GM12892 (cell line): ENCODE measurements around the gene UBE2C.
A peak's percentile ranks its signal among the peaks of the same experiment; 100 is the strongest.

Experiments
- DNase-seq: peaks from one replicate; pipeline ENCODE4 v3.0.0; 2011; ENCODE audit not compliant: insufficient read length
- FAIRE-seq: peaks from 2 replicates; lab custom pipeline; 2011; peaks lifted over from hg19 to GRCh38; lab: Jason Lieb, UNC
- POLR2A ChIP-seq: IDR thresholded peaks from 2 replicates; pipeline ENCODE4 v1.6.1; 2011; ENCODE audit warnings: low read depth, low read length, control low read depth
- POLR2AphosphoS5 ChIP-seq: IDR thresholded peaks from 2 replicates; pipeline ENCODE4 v1.6.1; 2011; ENCODE audit warnings: low read depth, low read length, control low read depth
- TAF1 ChIP-seq: IDR thresholded peaks from 2 replicates; pipeline ENCODE4 v1.6.1; 2011; ENCODE audit warnings: low read depth, mild to moderate bottlenecking, control low read depth, low read length, borderline replicate concordance

Gene UBE2C

DNA sequence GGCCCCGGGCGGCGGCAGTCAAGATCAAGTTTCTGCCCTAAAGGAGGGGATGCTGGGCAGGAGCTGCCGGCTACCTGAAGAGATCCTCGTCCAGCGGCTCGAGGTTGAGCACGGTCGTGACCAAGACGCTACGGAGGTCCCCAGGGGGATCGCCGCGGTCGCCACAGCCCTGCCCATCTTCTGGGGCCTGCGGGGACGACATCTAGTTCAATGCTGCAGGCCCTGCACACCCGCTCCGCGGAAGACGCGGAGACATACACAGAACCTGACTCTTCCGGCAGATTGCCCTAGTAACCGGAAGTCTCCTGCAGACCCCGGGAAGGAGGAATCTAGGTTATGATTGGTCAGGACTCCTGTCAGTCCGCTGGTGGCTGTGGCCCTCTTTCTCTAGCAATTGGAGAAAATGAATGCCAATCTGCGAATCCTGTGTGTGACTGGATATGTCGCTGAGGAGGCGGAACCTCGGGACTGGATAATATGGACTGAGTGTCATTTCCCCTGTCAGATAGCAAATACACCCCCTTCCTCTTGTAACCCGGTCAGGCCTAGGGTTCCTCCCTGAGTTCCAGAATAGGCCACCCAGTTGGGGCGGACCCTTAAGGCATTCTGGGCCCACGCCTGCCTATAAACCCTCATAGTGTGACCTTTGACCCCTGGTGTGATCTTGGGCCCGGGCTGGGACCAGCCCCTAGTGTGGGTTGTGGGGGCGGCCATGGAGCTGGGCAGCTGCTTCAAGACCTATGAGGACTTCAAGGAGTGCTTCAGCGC is 44.9 kb downstream of the UBE2C start, which contains the start of the genes ACOT8 and ZSWIM3:
Gene ACOT8 (minus strand): TSS at position 279 of the 768 bp plus-strand sequence. CDS start 77 bp downstream, at position 202.
Gene ZSWIM3 (plus strand): TSS at position 501 of the 768 bp plus-strand sequence. CDS start 212 bp downstream, at position 713.
- peak; percentile 97 for TF ChIP-seq TAF1
- TF ChIP-seq POLR2A, result peak; percentile 89
- TF ChIP-seq POLR2AphosphoS5, result peak; percentile 88
- DNase-seq (peak; percentile 99), FAIRE-seq (peak; percentile 93)

GRCh38 chr20:45857882-45858216 is 45.4 kb downstream of the UBE2C start:
- DNase-seq (peak; percentile 66), FAIRE-seq (no peak)
- TF ChIP-seq TAF1 (no peak), POLR2AphosphoS5 (no peak), POLR2A (no peak)

DNA sequence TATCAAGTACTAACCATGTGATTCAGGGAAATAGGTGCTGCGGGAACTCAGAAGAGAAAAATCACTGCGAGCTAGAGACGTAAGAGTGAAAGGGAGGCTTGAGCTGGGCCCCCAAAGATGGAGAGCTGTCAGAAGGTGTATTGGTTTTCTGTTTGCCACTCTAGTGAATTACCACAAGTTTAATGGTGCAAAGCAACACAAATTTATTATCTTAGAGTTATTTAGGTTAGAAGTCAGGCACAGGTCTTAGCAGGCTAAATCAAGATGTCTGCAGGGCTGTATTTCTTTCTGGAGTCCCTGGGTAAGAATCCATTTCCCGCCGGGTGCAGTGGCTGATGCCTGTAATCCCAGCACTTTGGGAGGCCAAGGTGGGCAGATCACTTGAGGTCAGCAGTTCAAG is 47.5 kb downstream of the UBE2C start:
- FAIRE-seq (no peak), DNase-seq (no peak)
- TF ChIP-seq POLR2A (no peak), POLR2AphosphoS5 (no peak), TAF1 (no peak)

DNA sequence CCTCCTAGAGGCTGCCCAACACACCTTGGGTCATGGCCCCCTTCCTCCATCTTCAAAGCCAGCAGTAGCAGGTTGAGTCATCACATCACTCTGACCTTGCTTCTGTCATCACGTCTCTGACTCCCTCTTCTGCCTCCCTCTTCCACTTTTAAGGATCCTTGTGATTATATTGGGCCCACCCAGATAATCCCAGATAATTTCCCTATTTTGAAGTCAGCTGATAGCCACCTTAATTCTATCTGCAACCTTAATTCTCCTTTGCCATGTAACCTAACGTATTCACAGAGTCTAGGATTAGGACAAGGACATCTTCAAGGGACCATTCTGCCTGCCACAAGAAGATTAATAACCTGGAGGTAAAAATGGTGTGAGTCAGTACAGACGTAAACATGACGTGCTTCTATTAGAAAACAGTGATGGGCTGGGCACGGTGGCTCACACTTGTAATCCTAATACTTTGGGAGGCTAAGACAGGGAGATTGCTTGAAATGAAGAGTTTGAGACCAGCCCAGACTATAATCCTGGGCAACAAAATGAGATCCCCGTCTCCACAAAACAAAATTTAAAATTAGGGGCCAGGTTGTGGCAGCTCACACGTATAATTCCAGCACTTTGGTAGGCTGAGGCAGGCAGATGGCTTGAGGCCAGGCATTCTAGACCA is 48.2 kb downstream of the UBE2C start:
- DNase-seq (no peak), FAIRE-seq (no peak)
- no peak for TF ChIP-seq POLR2A
- no peak for TF ChIP-seq POLR2AphosphoS5
- no peak for TF ChIP-seq TAF1

- TF ChIP-seq POLR2A (no peak), POLR2AphosphoS5 (no peak), TAF1 (no peak)
- DNase-seq, result no peak
- FAIRE-seq, result no peak
Measured at GRCh38 chr20:45861221-45862075, 49.0 kb downstream of the UBE2C start.

GRCh38 chr20:45863543-45864470 is 51.4 kb downstream of the UBE2C start:
- TF ChIP-seq POLR2AphosphoS5 (no peak), POLR2A (no peak), TAF1 (no peak)
- FAIRE-seq (no peak), DNase-seq (no peak)

DNA sequence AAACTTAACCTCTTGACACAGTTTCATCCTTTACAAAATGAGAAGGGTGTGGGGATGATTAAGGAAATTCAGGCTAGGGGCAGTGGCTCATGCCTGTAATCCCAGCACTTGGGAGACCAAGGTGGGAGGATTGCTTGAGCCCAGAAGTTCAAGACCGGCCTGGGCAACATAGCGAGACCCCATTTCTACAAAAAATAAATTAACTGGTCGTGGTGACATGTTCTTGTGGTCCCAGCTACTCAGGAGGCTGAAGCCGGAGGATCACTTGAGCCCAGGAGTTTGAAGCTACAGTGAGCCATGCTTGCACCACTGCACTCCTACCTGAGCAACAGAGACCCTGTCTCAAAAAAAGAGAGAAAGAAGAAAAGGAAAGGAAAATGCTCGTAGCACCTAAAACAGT is 54.0 kb downstream of the UBE2C start:
- no peak for TF ChIP-seq POLR2A
- no peak for TF ChIP-seq TAF1
- TF ChIP-seq POLR2AphosphoS5, result no peak
- FAIRE-seq (no peak), DNase-seq (no peak)
